Mesenchymal stem cell (in vitro differentiated cells and primary cell): ENCODE measurements around the gene IL6ST.
"Not testable (repeated sequence)": the region's sequence is repeated elsewhere in the genome, so short reads cannot be mapped to it uniquely, and the experiment has no call there.

Experiments used
- DNase-seq: peaks from one replicate; pipeline ENCODE4 v3.0.0-alpha.2; 2013
- H2AFZ ChIP-seq: one replicate; pipeline ENCODE4 v1.6.1; 2013; ENCODE audit warnings: low read depth, mild to moderate bottlenecking, control low read depth, inconsistent platforms, low read length, moderate library complexity
- H2AK5ac ChIP-seq: 2 replicates; pipeline ENCODE4 v1.6.1; 2013; ENCODE audit warnings: low read length, moderate library complexity, mild to moderate bottlenecking, inconsistent platforms; ENCODE audit not compliant: severe bottlenecking
- H2BK120ac ChIP-seq: one replicate; pipeline ENCODE4 v1.6.1; 2013; ENCODE audit warnings: low read depth, mild to moderate bottlenecking, inconsistent platforms, low read length, moderate library complexity
- H2BK12ac ChIP-seq, 2 experiments: one replicate each; pipeline ENCODE4 v1.6.1; 2013; ENCODE audit warnings: inconsistent platforms in 2 of 2, low read length in 2 of 2, mild to moderate bottlenecking in 2 of 2, moderate library complexity in 2 of 2, control low read depth in 1 of 2
- H2BK15ac ChIP-seq: one replicate; pipeline ENCODE4 v1.6.1; 2013; ENCODE audit warnings: mild to moderate bottlenecking, low read depth, inconsistent platforms; ENCODE audit not compliant: poor library complexity, severe bottlenecking
- H2BK5ac ChIP-seq: 2 replicates; pipeline ENCODE4 v1.6.1; 2013; ENCODE audit warnings: low read depth, mild to moderate bottlenecking, low read length, control low read depth, inconsistent platforms; ENCODE audit not compliant: poor library complexity, severe bottlenecking
- H3K14ac ChIP-seq, 2 experiments: one replicate each; pipeline ENCODE4 v1.6.1; 2013; ENCODE audit warnings: inconsistent platforms in 2 of 2, low read length in 2 of 2, control low read depth in 1 of 2, mild to moderate bottlenecking in 1 of 2, moderate library complexity in 1 of 2
- H3K18ac ChIP-seq, 2 experiments: one replicate each; pipeline ENCODE4 v1.6.1; 2013; ENCODE audit warnings: inconsistent platforms in 2 of 2, low read length in 2 of 2, control low read depth in 1 of 2, low read depth in 1 of 2, mild to moderate bottlenecking in 1 of 2
- H3K23ac ChIP-seq, 2 experiments: one replicate each; pipeline ENCODE4 v1.6.1; 2013; ENCODE audit warnings: inconsistent platforms in 2 of 2, low read length in 2 of 2, mild to moderate bottlenecking in 2 of 2, moderate library complexity in 2 of 2, control low read depth in 1 of 2
- H3K27ac ChIP-seq: 2 replicates; pipeline ENCODE4 v1.5.1; 2013; ENCODE audit warnings: mild to moderate bottlenecking, moderate library complexity, low read length, control low read depth, inconsistent platforms; ENCODE audit not compliant: poor library complexity, severe bottlenecking
- H3K27me3 ChIP-seq, 2 experiments: 2 replicates each; pipeline versions ENCODE4 v1.6.1 to v1.7.0; 2013; ENCODE audit warnings: low read length in 2 of 2, mild to moderate bottlenecking in 2 of 2, moderate library complexity in 2 of 2, control low read depth in 1 of 2, inconsistent platforms in 1 of 2; ENCODE audit not compliant: control insufficient read depth in 1 of 2, insufficient read depth in 1 of 2
- H3K36me3 ChIP-seq, 2 experiments: 2 replicates each; pipeline versions ENCODE4 v1.6.1 to v1.7.0; 2013; ENCODE audit warnings: low read length in 2 of 2, control low read depth in 1 of 2, inconsistent platforms in 1 of 2, low read depth in 1 of 2, mild to moderate bottlenecking in 1 of 2; ENCODE audit not compliant: insufficient read depth in 2 of 2, control insufficient read depth in 1 of 2
- H3K4ac ChIP-seq, 2 experiments: one replicate each; pipeline ENCODE4 v1.6.1; 2013; ENCODE audit warnings: inconsistent platforms in 2 of 2, low read length in 2 of 2, mild to moderate bottlenecking in 2 of 2, moderate library complexity in 2 of 2, control low read depth in 1 of 2, low read depth in 1 of 2
- H3K4me1 ChIP-seq: 2 replicates; pipeline ENCODE4 v1.6.1; 2013; ENCODE audit warnings: low read depth, low read length, control low read depth; ENCODE audit not compliant: control insufficient read depth, insufficient read depth
- H3K4me2 ChIP-seq: 2 replicates; pipeline ENCODE4 v1.6.1; 2013; ENCODE audit warnings: low read length, mild to moderate bottlenecking, inconsistent platforms; ENCODE audit not compliant: poor library complexity, severe bottlenecking
- H3K4me3 ChIP-seq, 2 experiments: 2 replicates each; pipeline versions ENCODE4 v1.5.1 to v1.7.0; 2013; ENCODE audit warnings: low read length in 2 of 2, mild to moderate bottlenecking in 2 of 2, control low read depth in 1 of 2, low read depth in 1 of 2; ENCODE audit not compliant: insufficient read depth in 1 of 2
- H3K79me1 ChIP-seq: replicated peaks from 2 replicates; pipeline ENCODE4 v1.6.1; 2013; ENCODE audit warnings: mild to moderate bottlenecking, control low read depth, low read length, inconsistent platforms; ENCODE audit not compliant: poor library complexity, severe bottlenecking
- H3K9ac ChIP-seq: 2 replicates; pipeline ENCODE4 v1.7.0; 2013; ENCODE audit warnings: mild to moderate bottlenecking, low read length, moderate library complexity
- H3K9me3 ChIP-seq: 2 replicates; pipeline ENCODE4 v1.7.0; 2013; ENCODE audit warnings: mild to moderate bottlenecking, low read length; ENCODE audit not compliant: control insufficient read depth
- H4K8ac ChIP-seq: one replicate; pipeline ENCODE4 v1.6.1; 2013; ENCODE audit warnings: inconsistent platforms, mild to moderate bottlenecking, low read length, moderate library complexity
- H4K91ac ChIP-seq: one replicate; pipeline ENCODE4 v1.6.1; 2013; ENCODE audit warnings: mild to moderate bottlenecking, low read length, inconsistent platforms
- WGBS: methylation state at CpG from one replicate; pipeline ENCODE4 v1.1.7; 2013; ENCODE audit warnings: mixed read lengths; 5-methylcytosine and 5-hydroxymethylcytosine counted together

IL6ST gene

GRCh38 chr5:55965525-55965924, 29.2 kb downstream of the IL6ST start:
- H3K18ac ChIP-seq: no peak overlapping the region
- no peaks in the 10 kb centered on the region for H3K4me1 ChIP-seq
- no peak for DNase-seq
- H2AFZ ChIP-seq: no peak overlapping the region
- H2AK5ac ChIP-seq: no peak overlapping the region
- H3K27ac ChIP-seq: no peak overlapping the region
- no peak overlapping the region for H2BK12ac ChIP-seq
- no peak overlapping the region for H3K9ac ChIP-seq
- no peak overlapping the region for H3K4ac ChIP-seq
- H2BK15ac ChIP-seq: no peak overlapping the region
- no peak overlapping the region for H4K8ac ChIP-seq
- no peak overlapping the region for H3K4me3 ChIP-seq
- no peak overlapping the region for H3K4me2 ChIP-seq
- 98% methylated on average over 4 of the region's 6 CpGs for WGBS
- no peak overlapping the region for H4K91ac ChIP-seq
- no peaks in the 10 kb centered on the region for H3K9me3 ChIP-seq
- no peak overlapping the region for H3K23ac ChIP-seq
- H3K27me3 ChIP-seq: no peaks in the 10 kb centered on the region
- no peak overlapping the region for H3K14ac ChIP-seq
- H2BK120ac ChIP-seq: no peak overlapping the region
- peaks cover 8 to 97% of the 10 kb centered on the region in 2 experiments for H3K36me3 ChIP-seq
- H3K79me1 ChIP-seq: peaks cover 9% of the 10 kb centered on the region
- H2BK5ac ChIP-seq: no peak overlapping the region

- H3K9me3 ChIP-seq: no peaks in the 10 kb centered on the region
- H3K4me1 ChIP-seq: no peaks in the 10 kb centered on the region
- no peak for DNase-seq
These were observed 34.0 kb downstream of the IL6ST start for GRCh38 chr5:55960779-55961178.

GRCh38 chr5:55959208-55959607, 35.6 kb downstream of the IL6ST start:
- no peak overlapping the region for H3K27ac ChIP-seq
- H3K4me1 ChIP-seq: no peaks in the 10 kb centered on the region
- no peak overlapping the region for H4K8ac ChIP-seq
- H3K4me2 ChIP-seq: no peak overlapping the region
- H3K9me3 ChIP-seq: no peaks in the 10 kb centered on the region
- H2BK15ac ChIP-seq: no peak overlapping the region
- H3K79me1 ChIP-seq: peaks cover 3% of the 10 kb centered on the region
- H3K18ac ChIP-seq: no peak overlapping the region
- no peak overlapping the region for H2AK5ac ChIP-seq
- no peak overlapping the region for H2AFZ ChIP-seq
- no peak overlapping the region for H2BK5ac ChIP-seq
- no peak overlapping the region for H3K4ac ChIP-seq
- DNase-seq: no peak
- H3K4me3 ChIP-seq: no peak overlapping the region
- WGBS: no CpG with 5 or more reads among the region's 1 CpG
- H3K14ac ChIP-seq: no peak overlapping the region
- no peak overlapping the region for H3K9ac ChIP-seq
- H2BK12ac ChIP-seq: no peak overlapping the region
- no peak overlapping the region for H2BK120ac ChIP-seq
- no peak overlapping the region for H4K91ac ChIP-seq
- H3K23ac ChIP-seq: no peak overlapping the region
- H3K36me3 ChIP-seq: peaks cover 19 to 99% of the 10 kb centered on the region in 2 experiments
- no peaks in the 10 kb centered on the region for H3K27me3 ChIP-seq

More at GRCh38 chr5:55960779-55961178, 34.0 kb downstream of the IL6ST start:
- no peak overlapping the region for H4K91ac ChIP-seq
- no peak overlapping the region for H3K18ac ChIP-seq
- no peak overlapping the region for H2AFZ ChIP-seq
- no peak overlapping the region for H3K4ac ChIP-seq
- WGBS: 97% methylated on average over 6 of the region's 7 CpGs
- no peak overlapping the region for H3K23ac ChIP-seq
- no peak overlapping the region for H3K27ac ChIP-seq
- H3K79me1 ChIP-seq: peaks cover 3% of the 10 kb centered on the region
- H3K14ac ChIP-seq: no peak overlapping the region
- H4K8ac ChIP-seq: no peak overlapping the region
- peaks cover 12 to 98% of the 10 kb centered on the region in 2 experiments for H3K36me3 ChIP-seq
- H2BK120ac ChIP-seq: no peak overlapping the region
- H3K4me2 ChIP-seq: no peak overlapping the region
- no peaks in the 10 kb centered on the region for H3K27me3 ChIP-seq
- H2AK5ac ChIP-seq: no peak overlapping the region
- no peak overlapping the region for H2BK12ac ChIP-seq
- no peak overlapping the region for H2BK15ac ChIP-seq
- H2BK5ac ChIP-seq: no peak overlapping the region
- no peak overlapping the region for H3K4me3 ChIP-seq
- H3K9ac ChIP-seq: no peak overlapping the region

- not testable (repeated sequence) for H2BK15ac ChIP-seq, H2BK12ac ChIP-seq, H3K27ac ChIP-seq, H2BK5ac ChIP-seq, DNase-seq, H3K27me3 ChIP-seq, H3K4me2 ChIP-seq, H3K4me1 ChIP-seq, H2AFZ ChIP-seq, H3K4ac ChIP-seq, H3K9me3 ChIP-seq, H4K91ac ChIP-seq, H3K14ac ChIP-seq, H3K79me1 ChIP-seq, H2BK120ac ChIP-seq, H3K18ac ChIP-seq, H3K9ac ChIP-seq, H4K8ac ChIP-seq, H3K4me3 ChIP-seq, H2AK5ac ChIP-seq, H3K23ac ChIP-seq
- peaks cover 6 to 95% of the 10 kb centered on the region in 2 experiments for H3K36me3 ChIP-seq
- WGBS: 97% methylated on average over 4 of the region's 4 CpGs
These were observed 53.6 kb downstream of the IL6ST start for GRCh38 chr5:55941154-55941553.
